ENCODE data around the gene CD84.

CD84 gene

DNA sequence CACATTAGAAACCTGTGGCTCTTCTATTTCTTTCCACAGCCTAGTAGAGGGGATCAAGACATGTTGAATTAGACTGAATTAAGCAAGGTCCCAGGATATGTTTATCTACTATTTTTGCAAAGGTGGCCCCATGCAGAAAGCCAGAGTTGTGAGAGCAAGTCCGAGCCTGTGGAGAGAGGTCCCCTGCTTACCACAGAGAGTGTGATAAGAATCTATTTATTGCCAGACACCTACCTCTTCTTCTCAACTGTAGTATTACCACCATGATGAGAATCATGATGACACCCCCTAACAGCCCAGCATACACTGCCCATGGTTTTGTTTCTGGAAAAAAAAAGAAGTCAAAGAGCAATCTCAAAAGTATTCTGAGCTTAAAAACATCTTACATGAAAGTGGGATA, 44.6 kb upstream of the CD84 start:
- TF ChIP-seq, protein P1, sequence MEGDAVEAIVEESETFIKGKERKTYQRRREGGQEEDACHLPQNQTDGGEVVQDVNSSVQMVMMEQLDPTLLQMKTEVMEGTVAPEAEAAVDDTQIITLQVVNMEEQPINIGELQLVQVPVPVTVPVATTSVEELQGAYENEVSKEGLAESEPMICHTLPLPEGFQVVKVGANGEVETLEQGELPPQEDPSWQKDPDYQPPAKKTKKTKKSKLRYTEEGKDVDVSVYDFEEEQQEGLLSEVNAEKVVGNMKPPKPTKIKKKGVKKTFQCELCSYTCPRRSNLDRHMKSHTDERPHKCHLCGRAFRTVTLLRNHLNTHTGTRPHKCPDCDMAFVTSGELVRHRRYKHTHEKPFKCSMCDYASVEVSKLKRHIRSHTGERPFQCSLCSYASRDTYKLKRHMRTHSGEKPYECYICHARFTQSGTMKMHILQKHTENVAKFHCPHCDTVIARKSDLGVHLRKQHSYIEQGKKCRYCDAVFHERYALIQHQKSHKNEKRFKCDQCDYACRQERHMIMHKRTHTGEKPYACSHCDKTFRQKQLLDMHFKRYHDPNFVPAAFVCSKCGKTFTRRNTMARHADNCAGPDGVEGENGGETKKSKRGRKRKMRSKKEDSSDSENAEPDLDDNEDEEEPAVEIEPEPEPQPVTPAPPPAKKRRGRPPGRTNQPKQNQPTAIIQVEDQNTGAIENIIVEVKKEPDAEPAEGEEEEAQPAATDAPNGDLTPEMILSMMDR (conservative IDR thresholded peaks at IDR 0.05), result no peak
- no peak overlapping the region for H3K27ac ChIP-seq

DNA sequence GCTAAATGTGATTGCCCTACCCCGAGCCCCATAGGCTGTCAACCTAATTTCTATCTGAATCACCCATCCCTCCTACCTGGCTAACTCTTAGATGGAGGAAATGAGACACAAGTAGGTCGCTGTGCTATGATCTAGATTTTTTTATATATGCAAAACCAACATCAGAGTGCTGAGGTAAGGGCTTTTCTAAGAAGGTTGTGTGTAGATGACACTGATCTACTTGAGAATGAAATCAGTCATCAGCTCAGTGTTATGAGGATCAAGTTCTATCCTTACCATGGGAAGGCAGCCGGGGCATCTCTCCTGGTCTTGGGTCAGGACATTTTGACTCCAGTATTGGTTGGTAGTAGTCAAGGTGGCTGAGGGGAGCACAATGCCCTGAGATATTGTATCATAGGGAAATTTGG, 43.9 kb upstream of the CD84 start:
- TF ChIP-seq, protein P1 (conservative IDR thresholded peaks at IDR 0.05), result no peak
- no peak overlapping the region for H3K27ac ChIP-seq

DNA sequence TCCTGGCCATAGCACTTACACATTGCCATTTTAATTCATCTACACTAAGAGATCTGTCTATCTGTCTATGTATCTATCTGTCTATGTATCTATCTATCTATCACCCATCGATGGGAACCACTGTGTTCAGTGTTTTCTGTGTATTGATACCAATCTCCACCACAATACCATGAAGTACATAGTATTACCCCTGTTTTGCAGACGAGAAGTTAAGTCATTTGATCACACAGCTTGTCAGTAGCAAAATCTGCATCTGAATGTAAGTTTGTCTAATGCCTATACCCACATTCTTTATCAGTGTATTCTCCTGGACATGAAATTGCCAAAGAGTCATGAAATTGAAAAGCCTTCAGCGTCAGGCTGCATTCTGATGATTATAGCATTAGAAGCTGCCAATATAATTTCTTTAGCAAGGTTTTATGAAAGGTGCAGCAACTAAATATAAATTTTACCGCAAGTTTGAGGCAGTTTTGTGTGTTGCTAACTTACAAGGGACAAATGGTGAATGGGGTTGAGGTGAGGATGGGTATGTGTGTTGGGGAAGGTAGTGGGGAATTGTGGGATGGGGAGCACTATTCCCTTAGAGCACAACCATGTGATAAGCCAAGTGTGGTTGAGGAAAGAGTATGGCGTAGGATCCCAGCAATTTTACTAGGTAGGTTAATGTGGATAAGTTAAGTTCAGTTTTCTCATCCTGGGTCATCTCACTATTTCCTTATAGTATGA, 43.4 kb upstream of the CD84 start:
- H3K27ac ChIP-seq, result no peak overlapping the region

DNA sequence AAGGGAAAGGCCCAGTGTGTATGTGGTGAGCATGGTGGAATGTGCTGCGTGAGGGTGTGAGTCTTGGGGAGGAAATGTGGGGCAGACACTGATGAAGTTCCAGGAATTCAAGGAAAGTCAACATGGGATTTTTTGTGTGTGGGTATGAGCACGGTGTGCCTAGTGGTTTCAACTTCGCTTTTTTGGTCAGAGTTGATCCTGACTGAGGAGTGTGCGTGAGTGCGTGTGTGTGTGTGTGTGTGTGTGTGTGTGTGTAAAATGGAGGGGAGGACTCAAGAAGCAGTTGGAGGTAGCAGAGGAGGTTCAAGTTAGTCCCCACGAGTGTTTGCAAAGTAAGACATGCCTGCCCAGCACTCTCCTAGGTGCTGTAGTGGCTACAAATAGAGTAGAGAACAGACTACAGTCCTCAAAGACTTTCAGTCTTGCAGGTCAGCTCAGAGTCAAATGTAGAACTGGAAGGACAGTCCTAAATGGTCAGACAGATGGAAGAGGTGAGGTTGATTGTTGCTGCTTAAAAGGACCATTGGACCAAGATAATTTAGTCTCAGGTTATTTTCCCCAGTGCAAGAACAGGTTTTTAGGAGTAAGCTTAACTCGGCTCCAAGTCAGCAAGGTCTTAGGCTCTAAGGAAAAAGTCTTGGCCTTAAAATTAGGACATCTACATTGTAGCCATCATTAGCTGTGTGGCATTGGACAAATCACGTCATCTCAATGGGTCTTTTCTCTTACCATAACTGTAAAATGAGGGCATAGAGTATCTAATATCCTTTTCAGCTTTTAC, 42.5 kb upstream of the CD84 start:
- H3K27ac ChIP-seq, result no peak overlapping the region
- TF ChIP-seq, protein P1 (conservative IDR thresholded peaks at IDR 0.05), result no peak

More for the DNA sequence above, 43.4 kb upstream of the CD84 start:
- TF ChIP-seq, protein P1 (conservative IDR thresholded peaks at IDR 0.05), result no peak

DNA sequence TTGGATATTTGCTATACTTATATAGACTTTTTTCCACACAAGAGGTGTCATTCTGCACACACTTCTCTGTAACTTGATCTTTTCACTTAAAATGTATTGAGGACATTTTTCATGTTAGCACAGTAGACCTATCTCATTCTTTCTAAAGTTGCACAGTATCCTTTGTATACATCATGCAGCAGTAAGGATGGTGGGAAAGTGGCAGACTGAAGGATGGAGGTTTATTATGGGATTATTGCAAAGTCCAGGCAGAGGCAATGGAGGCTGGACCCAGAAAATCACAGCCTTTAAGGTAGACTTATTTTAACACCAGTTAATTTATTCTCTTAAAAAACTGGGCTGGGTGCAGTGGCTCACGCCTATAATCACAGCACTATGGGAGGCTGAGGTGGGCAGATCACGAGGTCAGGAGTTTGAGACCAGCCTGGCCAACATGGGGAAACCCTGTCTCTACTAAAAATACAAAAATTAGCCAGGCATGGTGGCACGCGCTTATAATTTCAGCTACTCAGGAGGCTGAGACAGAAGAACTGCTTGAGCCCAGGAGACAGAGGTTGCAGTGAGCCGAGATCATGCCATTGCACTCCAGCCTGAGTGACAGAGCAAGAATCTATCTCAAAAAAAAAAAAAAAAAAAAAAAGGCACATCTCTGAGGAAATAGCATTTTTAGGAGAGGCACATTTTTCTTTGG, 41.8 kb upstream of the CD84 start:
- H3K27ac ChIP-seq, result no peak overlapping the region
- TF ChIP-seq, protein P1 (conservative IDR thresholded peaks at IDR 0.05), result no peak

DNA sequence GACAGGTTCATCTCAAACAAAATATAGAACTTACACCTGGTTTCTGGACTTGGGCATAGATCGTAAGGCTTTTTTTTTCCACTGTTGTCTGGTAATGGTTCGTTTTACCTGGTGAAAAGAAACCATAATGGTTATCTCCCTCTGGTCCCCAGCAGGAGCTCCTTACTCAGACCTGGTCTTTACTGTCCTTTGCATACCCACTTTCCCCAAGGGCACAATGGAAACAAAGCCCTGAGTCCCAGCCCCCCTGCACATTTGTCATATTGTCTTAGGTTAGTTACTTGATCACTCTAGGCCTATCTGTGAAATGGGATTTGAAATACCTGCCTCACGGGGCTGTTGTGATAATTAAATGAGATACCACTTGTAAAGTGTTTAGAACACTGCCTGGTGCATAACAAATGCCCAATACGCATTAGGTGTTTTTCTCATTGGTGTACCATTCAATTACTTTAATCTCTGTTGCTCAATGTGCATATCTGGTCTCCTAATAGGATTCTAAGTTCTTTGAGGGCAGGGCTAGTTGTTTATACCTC, 40.5 kb upstream of the CD84 start:
- H3K27ac ChIP-seq, result no peak overlapping the region

More for the DNA sequence above, 40.5 kb upstream of the CD84 start:
- TF ChIP-seq, protein P1 (conservative IDR thresholded peaks at IDR 0.05), result no peak
